MG63 (cell line): Measurements from ENCODE around the gene TMEM87B. TPM values are rescaled to one million over a fixed set of nuclear protein-coding genes. Genes with fewer than 3 reads are reported as not detected.
"Not testable (repeated sequence)": the region's sequence is repeated elsewhere in the genome, so short reads cannot be mapped to it uniquely, and the experiment has no call there.

Experiments used
- DNase-seq: peaks from one replicate; pipeline ENCODE4 v3.0.0-alpha.2; 2020
- H3K27me3 ChIP-seq: fragments of 250-450 bp; sonication (Bioruptor Pico); 2 replicates; pipeline ENCODE4 v1.5.1; 2020; ENCODE audit warnings: mild to moderate bottlenecking, moderate library complexity
- H3K36me3 ChIP-seq: fragments of 250-450 bp; sonication (Bioruptor Pico); 2 replicates; pipeline ENCODE4 v1.5.1; 2020; ENCODE audit warnings: mild to moderate bottlenecking, moderate library complexity
- H3K4me3 ChIP-seq: fragments of 250-450 bp; sonication (Bioruptor Pico); 2 replicates; pipeline ENCODE4 v1.5.1; 2020; ENCODE audit warnings: mild to moderate bottlenecking, moderate library complexity
- H3K9me3 ChIP-seq: fragments of 250-450 bp; sonication (Bioruptor Pico); 2 replicates; pipeline ENCODE4 v1.5.1; 2020; ENCODE audit warnings: mild to moderate bottlenecking, moderate library complexity
- total RNA-seq: library from RNA; depleted of rRNA; stranded (reverse); fragments of >200 nt; shearing (Covaris generic); gene quantifications from 2 replicates; pipeline ENCODE4 v1.2.3, GENCODE V29; 2014; ENCODE audit warnings: low replicate concordance

TMEM87B gene
- total RNA-seq, 1 experiment from 2014 or later = 7.0 TPM

GRCh38 chr2:112027767-112028166 is 27.3 kb upstream of the TMEM87B start:
- DNase-seq = no peak
- H3K36me3 ChIP-seq = no peaks in the 10 kb centered on the region
- H3K9me3 ChIP-seq = no peaks in the 10 kb centered on the region
- no peaks in the 10 kb centered on the region for H3K27me3 ChIP-seq
- H3K4me3 ChIP-seq = no peak overlapping the region

GRCh38 chr2:112029164-112029563 is 25.9 kb upstream of the TMEM87B start:
- H3K27me3 ChIP-seq = no peaks in the 10 kb centered on the region
- H3K9me3 ChIP-seq = no peaks in the 10 kb centered on the region
- no peaks in the 10 kb centered on the region for H3K36me3 ChIP-seq
- no peak for DNase-seq
- no peak overlapping the region for H3K4me3 ChIP-seq

DNA sequence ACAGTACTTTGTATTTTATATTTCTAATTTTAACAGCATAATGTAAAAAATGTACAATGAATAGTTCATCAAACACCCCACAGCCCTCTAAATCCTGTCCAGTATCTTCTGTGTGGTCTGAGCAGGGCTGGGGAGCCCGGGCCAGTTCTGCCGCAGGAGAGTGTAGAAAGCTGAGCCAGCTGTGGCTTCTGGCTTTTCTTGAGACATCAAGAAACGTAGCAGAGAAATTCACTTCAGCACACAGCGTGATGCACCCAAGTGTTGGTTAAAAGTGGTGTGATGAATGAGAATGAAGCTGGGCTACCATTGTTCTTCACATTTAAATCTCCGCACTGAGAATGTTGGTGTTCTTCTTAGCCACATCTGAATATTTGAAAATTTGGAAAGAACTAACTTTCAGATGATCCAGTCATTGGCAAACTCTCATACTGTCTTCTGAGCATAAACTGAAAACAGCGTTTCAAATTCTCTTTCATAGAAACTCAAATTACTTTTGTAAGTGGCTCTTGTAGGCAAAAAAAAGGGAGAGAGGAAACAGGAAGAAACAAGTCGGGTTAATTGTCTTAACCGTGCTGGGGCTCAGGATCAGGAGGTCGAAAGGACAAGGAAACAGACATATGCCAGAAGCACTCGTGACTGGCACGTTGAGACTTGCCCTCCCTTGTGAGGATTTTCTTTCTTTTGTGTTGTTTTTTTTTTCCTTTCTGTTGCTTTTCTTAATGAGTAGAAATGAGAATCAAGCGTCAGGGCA is 23.4 kb upstream of the TMEM87B start:
- H3K36me3 ChIP-seq = no peaks in the 10 kb centered on the region
- peak; percentile 47 for DNase-seq
- H3K27me3 ChIP-seq = no peaks in the 10 kb centered on the region
- H3K9me3 ChIP-seq = 0 out of 2 replicates have a peak, but pooled peaks cover under 1% of the 10 kb centered on the region
- H3K4me3 ChIP-seq = peak overlapping the region; percentile 12; the same call in 1 of the 2 replicates

GRCh38 chr2:112032224-112032586 is 22.9 kb upstream of the TMEM87B start:
- Histone ChIP-seq H3K27me3 (no peaks in the 10 kb centered on the region), H3K36me3 (no peaks in the 10 kb centered on the region), H3K4me3 (no peak overlapping the region), H3K9me3 (0 out of 2 replicates have a peak, but pooled peaks cover 2% of the 10 kb centered on the region)
- no peak for DNase-seq

- Histone ChIP-seq H3K36me3 (no peaks in the 10 kb centered on the region), H3K4me3 (no peak overlapping the region), H3K9me3 (0 out of 2 replicates have a peak, but pooled peaks cover 5% of the 10 kb centered on the region), H3K27me3 (no peaks in the 10 kb centered on the region)
- DNase-seq = peak; percentile 65
These were observed 22.2 kb upstream of the TMEM87B start for GRCh38 chr2:112032689-112033465.

GRCh38 chr2:112033600-112033999 is 21.5 kb upstream of the TMEM87B start:
- Histone ChIP-seq H3K36me3 (no peaks in the 10 kb centered on the region), H3K27me3 (no peaks in the 10 kb centered on the region), H3K4me3 (no peak overlapping the region), H3K9me3 (0 out of 2 replicates have a peak, but pooled peaks cover 5% of the 10 kb centered on the region)
- DNase-seq = peak; percentile 59

DNA sequence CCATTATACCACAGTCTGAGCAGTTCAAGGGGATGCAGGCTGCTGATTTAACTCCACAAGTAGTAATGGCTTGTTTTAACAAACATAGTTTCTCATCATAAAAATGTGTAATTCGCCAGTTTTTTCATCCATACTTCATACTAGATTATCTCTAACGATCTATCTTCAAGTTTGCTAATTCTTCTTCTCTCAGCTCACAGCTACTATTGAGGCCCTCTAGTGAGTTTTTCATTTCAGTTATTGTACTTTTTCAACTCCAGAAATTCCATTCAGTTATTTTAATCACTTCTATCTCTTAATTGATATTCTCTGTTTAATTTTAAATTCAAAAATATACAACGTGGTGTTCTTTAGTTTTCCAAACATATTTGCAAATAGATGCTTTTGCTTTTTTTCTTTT is 20.1 kb upstream of the TMEM87B start:
- Histone ChIP-seq H3K36me3 (no peaks in the 10 kb centered on the region), H3K9me3 (0 out of 2 replicates have a peak, but pooled peaks cover 5% of the 10 kb centered on the region), H3K27me3 (no peaks in the 10 kb centered on the region), H3K4me3 (no peak overlapping the region)
- no peak for DNase-seq

DNA sequence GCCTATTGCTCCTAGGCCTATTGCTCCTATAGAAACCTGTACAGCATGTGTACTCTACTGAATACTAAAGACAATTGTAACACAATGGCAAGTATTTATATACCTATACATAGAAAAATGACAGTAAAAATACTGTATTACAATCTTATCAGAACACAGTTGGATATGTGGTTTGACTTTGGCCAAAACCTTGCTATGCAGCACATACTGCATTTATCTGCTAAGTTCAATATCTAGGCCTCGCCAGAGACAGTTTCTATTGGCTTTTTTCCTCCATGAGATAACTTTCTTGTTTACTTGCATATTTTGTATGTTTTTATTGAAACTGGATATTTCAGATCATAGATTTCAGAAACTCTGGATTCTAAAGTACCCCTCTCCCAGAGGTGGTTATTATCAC is 19.3 kb upstream of the TMEM87B start:
- Histone ChIP-seq H3K27me3 (no peaks in the 10 kb centered on the region), H3K36me3 (no peaks in the 10 kb centered on the region), H3K9me3 (0 out of 2 replicates have a peak, but pooled peaks cover 5% of the 10 kb centered on the region), H3K4me3 (no peak overlapping the region)
- no peak for DNase-seq

GRCh38 chr2:112039556-112039955 is 15.5 kb upstream of the TMEM87B start:
- not testable (repeated sequence) for H3K36me3 ChIP-seq, H3K27me3 ChIP-seq, H3K9me3 ChIP-seq, H3K4me3 ChIP-seq, DNase-seq

- not testable (repeated sequence) for H3K36me3 ChIP-seq, H3K4me3 ChIP-seq, DNase-seq, H3K27me3 ChIP-seq, H3K9me3 ChIP-seq
These were observed 15.0 kb upstream of the TMEM87B start for GRCh38 chr2:112040066-112040465.

DNA sequence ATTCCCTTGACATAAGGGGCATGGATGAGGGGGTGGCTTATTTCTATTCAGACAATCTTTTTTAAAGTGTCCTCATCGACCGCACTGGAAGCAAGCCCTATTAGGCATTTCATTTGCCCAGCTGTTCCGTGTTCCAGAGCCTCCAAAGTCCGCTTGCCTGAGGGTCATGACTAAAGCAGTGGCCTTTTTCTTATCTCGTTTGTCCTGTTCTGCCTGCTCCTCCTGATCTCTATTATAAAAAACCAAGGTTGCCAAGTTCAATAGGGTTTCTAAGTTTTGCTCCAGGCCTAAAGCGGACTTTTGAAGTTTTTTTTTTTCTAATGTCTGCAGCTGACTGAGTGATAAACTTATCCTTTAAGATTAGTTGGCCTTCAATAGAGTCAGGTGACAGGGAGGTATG is 13.6 kb upstream of the TMEM87B start:
- not testable (repeated sequence) for H3K4me3 ChIP-seq, H3K9me3 ChIP-seq, H3K27me3 ChIP-seq, H3K36me3 ChIP-seq, DNase-seq

- H3K36me3 ChIP-seq = no peaks in the 10 kb centered on the region; the same call in 1 of the 2 replicates
- DNase-seq = no peak
- H3K27me3 ChIP-seq = no peaks in the 10 kb centered on the region
- no peak overlapping the region for H3K4me3 ChIP-seq
- no peaks in the 10 kb centered on the region for H3K9me3 ChIP-seq
These were observed 9.5 kb upstream of the TMEM87B start for GRCh38 chr2:112045446-112046014.

- Histone ChIP-seq H3K4me3 (no peak overlapping the region), H3K9me3 (no peaks in the 10 kb centered on the region), H3K27me3 (no peaks in the 10 kb centered on the region), H3K36me3 (no peaks in the 10 kb centered on the region; the same call in 1 of the 2 replicates)
- DNase-seq = no peak
These were observed 8.8 kb upstream of the TMEM87B start for GRCh38 chr2:112046231-112046630.

DNA sequence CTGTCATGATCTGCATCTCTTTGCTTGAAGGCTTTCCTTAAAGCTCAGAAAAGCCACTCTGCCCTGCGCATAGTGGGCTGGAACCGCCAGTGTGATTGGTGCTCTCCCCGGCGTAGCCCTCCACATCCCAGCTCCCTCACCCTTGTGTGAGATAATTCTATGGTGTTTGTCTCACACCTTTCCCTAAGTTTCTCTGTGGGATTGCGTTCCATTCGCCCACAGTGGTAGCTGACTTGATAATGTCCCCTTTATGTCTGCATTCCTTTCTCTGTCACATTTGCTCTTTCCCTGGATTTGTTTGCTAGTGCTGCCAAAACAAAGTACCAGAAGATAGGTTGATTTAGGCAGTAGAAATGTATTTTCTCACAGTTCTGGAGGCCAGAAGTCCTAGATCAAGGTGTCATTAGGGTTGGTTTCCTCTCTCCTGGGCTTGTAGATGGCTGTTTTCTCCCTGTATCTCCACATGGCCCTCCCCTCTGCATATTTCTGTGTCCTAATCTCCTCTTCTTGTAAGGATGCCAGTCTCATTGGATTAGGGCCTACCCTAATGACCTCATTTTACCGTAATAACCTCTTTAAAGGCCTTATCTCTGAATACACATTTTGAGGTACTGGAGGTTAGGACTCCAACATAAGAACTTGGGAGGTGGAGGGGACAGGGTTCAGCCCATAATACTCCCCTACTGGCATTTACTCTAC is 7.4 kb upstream of the TMEM87B start:
- H3K27me3 ChIP-seq = no peaks in the 10 kb centered on the region
- H3K9me3 ChIP-seq = no peaks in the 10 kb centered on the region
- no peak for DNase-seq
- H3K4me3 ChIP-seq = no peak overlapping the region
- no peaks in the 10 kb centered on the region; the same call in 1 of the 2 replicates for H3K36me3 ChIP-seq

DNA sequence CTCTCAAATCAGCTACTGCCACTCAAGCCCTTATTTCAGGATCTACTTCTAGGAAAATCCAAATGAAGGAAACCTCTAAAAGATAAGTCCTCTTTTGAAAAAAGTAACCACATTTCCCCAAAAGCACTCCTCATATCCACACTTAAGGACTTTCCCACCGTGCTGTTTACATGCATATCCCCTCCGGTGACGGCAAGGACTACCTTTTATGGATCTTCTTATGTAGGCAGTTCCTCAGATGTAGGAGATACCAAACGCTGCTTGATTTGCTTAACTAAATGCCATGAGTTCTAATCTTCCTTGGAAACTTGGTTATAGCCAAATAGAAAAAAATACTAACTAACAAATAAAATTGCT is 6.9 kb upstream of the TMEM87B start:
- Histone ChIP-seq H3K36me3 (no peaks in the 10 kb centered on the region; the same call in 1 of the 2 replicates), H3K9me3 (no peaks in the 10 kb centered on the region), H3K4me3 (no peak overlapping the region), H3K27me3 (no peaks in the 10 kb centered on the region)
- no peak for DNase-seq

GRCh38 chr2:112048887-112049286 is 6.2 kb upstream of the TMEM87B start:
- Histone ChIP-seq H3K36me3 (no peaks in the 10 kb centered on the region; the same call in 1 of the 2 replicates), H3K27me3 (no peaks in the 10 kb centered on the region), H3K9me3 (no peaks in the 10 kb centered on the region), H3K4me3 (no peak overlapping the region)
- no peak for DNase-seq

GRCh38 chr2:112050316-112050715 is 4.8 kb upstream of the TMEM87B start:
- DNase-seq = no peak
- Histone ChIP-seq H3K36me3 (no peaks in the 10 kb centered on the region; the same call in 1 of the 2 replicates), H3K9me3 (no peaks in the 10 kb centered on the region), H3K27me3 (no peaks in the 10 kb centered on the region), H3K4me3 (no peak overlapping the region)
